Body of pancreas (tissue), 4 donors: ENCODE data around the gene CD164L2. TPM values are rescaled to one million over a fixed set of nuclear protein-coding genes. Genes with fewer than 3 reads are reported as not detected.

Experiments used
- ATAC-seq: fragments of 150-250 bp; one replicate; pipeline ENCODE4 v1.9.1; 2016
- DNase-seq, 4 donors: peaks; one replicate each; pipeline ENCODE4 v3.0.0-alpha.2; 2019
- H3K27ac ChIP-seq, 4 donors: fragments of 200-600 bp; sonication (generic); 1 replicate in 3 of 4; 2 replicates in 1 of 4; pipeline versions ENCODE4 v1.5.1 to v1.6.1; 2016 to 2019; ENCODE audit warnings: mild to moderate bottlenecking in 1 of 4, mixed read lengths in 1 of 4, moderate library complexity in 1 of 4
- H3K27me3 ChIP-seq, 2 donors: fragments of 200-600 bp; sonication (generic); one replicate each; pipeline ENCODE4 v1.6.0; 2016; ENCODE audit warnings: mild to moderate bottlenecking in 1 of 2
- H3K36me3 ChIP-seq, 2 donors: fragments of 200-600 bp; sonication (generic); replicated peaks in 1 of 2; 2 replicates each; pipeline ENCODE4 v1.5.1; 2016; ENCODE audit warnings: low read depth in 2 of 2; ENCODE audit not compliant: insufficient read depth in 1 of 2
- H3K4me1 ChIP-seq: fragments of 200-600 bp; sonication (generic); one replicate; pipeline ENCODE4 v1.6.0; 2016
- H3K4me3 ChIP-seq, 2 donors: fragments of 200-600 bp; sonication (generic); 1 replicate in 1 of 2; 2 replicates in 1 of 2; pipeline ENCODE4 v1.5.1; 2016 to 2019
- H3K9me3 ChIP-seq, 3 donors: fragments of 200-600 bp; sonication (generic); 1 replicate in 2 of 3; 2 replicates in 1 of 3; pipeline ENCODE4 v1.5.1; 2016
- CTCF ChIP-seq, 7 experiments: fragments of 450-650 bp in 4 of 7; fragments of 200-600 bp in 3 of 7; sonication (generic) in 3 of 7; IDR thresholded peaks; one replicate each; pipeline ENCODE4 v1.5.1; 2016 to 2019; ENCODE audit warnings: antibody characterized with exemption in 7 of 7
- POLR2A ChIP-seq, 3 donors: fragments of 450-650 bp; IDR thresholded peaks; one replicate each; pipeline ENCODE4 v1.6.1; 2016; ENCODE audit warnings: antibody characterized with exemption in 3 of 3, mild to moderate bottlenecking in 2 of 3
- WGBS, 2 donors: methylation state at CpG; one replicate each; pipeline ENCODE4 v1.1.5; 2017; 5-methylcytosine and 5-hydroxymethylcytosine counted together
- intact Hi-C: fragments of 100-400 bp; cut with DNase I; formaldehyde crosslinking; loops from one replicate; pipeline ENCODE4 v1.15.1; 2023
- total RNA-seq, 2 donors: library from RNA; depleted of rRNA; stranded (reverse); fragments of >200 nt; gene quantifications; one replicate each; pipeline ENCODE4 v1.1.0, GENCODE V29; 2016

Gene CD164L2
- total RNA-seq, 2 donors from 2014 or later = 1.3 TPM; not detected in 1

GRCh38 chr1:27342391-27342777 is 40.7 kb downstream of the CD164L2 start:
- no peak for DNase-seq
- H3K4me1 ChIP-seq = peaks cover 27% of the 10 kb centered on the region
- intact Hi-C loops = no loop called here
- H3K4me3 ChIP-seq = peak overlapping the region; percentile 37 to 63
- H3K36me3 ChIP-seq = no peaks in the 10 kb centered on the region
- no peaks in the 10 kb centered on the region for H3K9me3 ChIP-seq
- H3K27ac ChIP-seq = peak overlapping the region; percentile 69 to 85 (median 82)
- ATAC-seq = peak; percentile 19
- WGBS, 2 donors = 13% methylated on average over 8 of the region's 8 CpGs; no CpG with 5 or more reads in 1 of the 2 donors
- no peak for TF ChIP-seq CTCF (IDR thresholded peaks at IDR 0.05)
- TF ChIP-seq POLR2A (IDR thresholded peaks at IDR 0.05) = no peak
- no peaks in the 10 kb centered on the region for H3K27me3 ChIP-seq

DNA sequence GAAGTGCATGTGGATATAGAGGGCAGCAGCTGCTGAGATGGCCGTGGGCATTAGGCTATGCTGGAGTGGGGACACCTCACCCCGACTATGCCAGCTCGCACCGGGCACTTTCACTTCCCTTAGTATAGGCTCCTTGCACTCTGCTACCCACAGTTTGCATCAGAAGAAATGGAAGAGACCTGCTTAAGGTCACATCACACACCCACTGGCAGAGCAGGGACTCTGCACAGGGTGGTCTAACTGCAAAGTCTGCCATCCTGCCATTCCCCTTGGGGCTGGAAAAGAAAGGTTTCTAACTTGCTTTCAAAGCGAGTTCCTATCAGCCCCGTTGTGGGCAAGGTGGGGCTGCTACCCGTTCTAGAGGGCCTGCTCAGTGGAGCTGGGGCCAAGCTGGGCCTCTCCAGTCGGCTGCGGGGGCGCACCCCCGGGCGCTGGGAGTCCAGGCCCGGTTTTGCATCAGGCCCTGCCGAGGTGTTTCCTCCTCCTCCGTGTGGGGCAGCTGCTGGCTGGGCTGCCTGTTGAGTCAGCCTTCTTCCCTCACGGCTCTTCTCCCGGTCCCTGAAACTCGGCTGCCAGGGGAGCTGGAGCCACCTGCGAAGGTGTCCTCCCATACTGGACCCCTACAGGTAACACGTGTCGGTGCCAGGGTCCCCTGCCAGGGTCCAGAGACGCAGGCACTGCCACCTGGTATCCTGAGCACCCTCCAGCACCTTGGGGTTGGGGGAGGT is 41.4 kb downstream of the CD164L2 start, which contains the start of gene SYTL1:
TSS of gene SYTL1 (plus strand) at position 498 of the 728 bp plus-strand sequence. CDS start 3,313 bp downstream, outside the sequence.
- H3K4me3 ChIP-seq = peak within 1 kb of the TSS; percentile 37 to 63
- TF ChIP-seq CTCF (IDR thresholded peaks at IDR 0.05) = peak in 1 of 7 experiments; percentile 7
- TF ChIP-seq POLR2A (IDR thresholded peaks at IDR 0.05) = peak; percentile 51 to 79 (median 73)
- DNase-seq = peak; percentile 79 to 88 (median 84)
- H3K27ac ChIP-seq = peak within 1 kb of the TSS; percentile 69 to 85 (median 82)
- H3K4me1 ChIP-seq = peaks cover 27% of the 10 kb centered on the region
- H3K36me3 ChIP-seq = no peaks in the 10 kb centered on the region
- WGBS, 2 donors = 13 to 41% methylated on average over 7 to 22 of the region's 22 CpGs
- H3K9me3 ChIP-seq = no peaks in the 10 kb centered on the region
- ATAC-seq = peak; percentile 86
- intact Hi-C loops = no loop called here
- H3K27me3 ChIP-seq = no peaks in the 10 kb centered on the region

- no peak overlapping the region for H3K4me3 ChIP-seq
- H3K27ac ChIP-seq = no peak overlapping the region
- H3K27me3 ChIP-seq = no peaks in the 10 kb centered on the region
- no peak for ATAC-seq
- peaks cover 0 to 8% of the 10 kb centered on the region in 2 donors for H3K36me3 ChIP-seq
- DNase-seq = no peak
- peaks cover 18% of the 10 kb centered on the region for H3K4me1 ChIP-seq
- no peak for TF ChIP-seq POLR2A (IDR thresholded peaks at IDR 0.05)
- H3K9me3 ChIP-seq = no peaks in the 10 kb centered on the region
- WGBS, 2 donors = 51 to 54% methylated on average over 5 of the region's 5 CpGs
- intact Hi-C loops = no loop called here
Observed at GRCh38 chr1:27339213-27339612, 43.9 kb downstream of the CD164L2 start.

DNA sequence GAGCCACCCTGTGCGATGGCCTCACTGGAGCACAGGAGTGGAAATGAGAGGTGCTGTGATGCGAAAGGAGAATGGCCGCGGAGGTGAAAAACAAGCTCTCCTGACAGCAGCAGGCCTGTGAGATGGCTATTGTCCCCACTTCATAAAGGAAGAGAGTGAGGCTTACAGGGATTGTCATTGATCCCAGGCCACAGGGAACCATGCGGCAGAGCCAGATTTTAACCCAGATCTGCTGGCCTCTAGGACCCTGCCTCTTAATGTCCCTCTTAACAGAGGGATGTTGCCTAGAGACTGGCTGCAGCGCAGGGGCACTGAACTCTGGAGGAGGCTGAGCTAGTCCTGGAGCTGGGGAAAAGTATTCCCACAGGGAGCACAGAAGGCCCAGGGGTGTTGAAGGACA is 44.4 kb downstream of the CD164L2 start:
- Histone ChIP-seq H3K27me3 (no peaks in the 10 kb centered on the region), H3K36me3 (peaks cover 0 to 13% of the 10 kb centered on the region in 2 donors), H3K4me3 (no peak overlapping the region), H3K9me3 (no peaks in the 10 kb centered on the region), H3K27ac (no peak overlapping the region), H3K4me1 (peaks cover 13% of the 10 kb centered on the region)
- 90 to 96% methylated on average over 4 to 6 of the region's 6 CpGs for WGBS, 2 donors
- ATAC-seq (no peak), DNase-seq (no peak)
- intact Hi-C loops = no loop called here
- TF ChIP-seq POLR2A (IDR thresholded peaks at IDR 0.05) = no peak
- no peak for TF ChIP-seq CTCF (IDR thresholded peaks at IDR 0.05)

DNA sequence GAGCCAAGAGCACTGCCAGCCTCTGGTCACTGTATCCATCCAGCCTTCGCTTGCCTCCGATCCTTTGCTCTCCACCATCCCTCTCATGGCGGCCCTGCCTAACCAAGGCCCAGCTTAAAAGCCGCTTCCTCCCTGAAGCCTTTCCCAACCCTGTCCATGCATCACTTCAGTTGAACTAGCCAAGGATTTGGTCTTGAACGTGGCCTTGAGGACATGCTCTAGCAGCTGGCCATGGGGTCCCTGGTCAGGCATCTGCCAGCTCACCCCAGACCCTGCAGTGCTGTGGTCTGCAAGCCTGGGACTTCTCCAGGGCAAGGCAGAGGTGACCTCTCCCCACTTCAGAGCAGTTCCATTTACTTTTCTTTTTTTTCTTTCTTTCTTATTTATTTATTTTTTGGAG is 46.4 kb downstream of the CD164L2 start:
- H3K27ac ChIP-seq = no peak overlapping the region
- 90% methylated on average over 5 of the region's 5 CpGs for WGBS, 2 donors
- no peak for TF ChIP-seq POLR2A (IDR thresholded peaks at IDR 0.05)
- no peak for TF ChIP-seq CTCF (IDR thresholded peaks at IDR 0.05)
- no peaks in the 10 kb centered on the region for H3K9me3 ChIP-seq
- ATAC-seq (no peak), DNase-seq (no peak)
- H3K4me3 ChIP-seq = no peak overlapping the region
- peaks cover 0 to 21% of the 10 kb centered on the region in 2 donors for H3K36me3 ChIP-seq
- intact Hi-C loops = no loop called here
- peaks cover 12% of the 10 kb centered on the region for H3K4me1 ChIP-seq
- no peaks in the 10 kb centered on the region for H3K27me3 ChIP-seq
